ENCODE results near the gene UVRAG.

The UVRAG gene

GRCh38 chr11:75814677-75815344 lies at the start of gene UVRAG:
TSS of gene UVRAG (plus strand) at chr11:75815210. CDS start at chr11:75815408, 198 bp downstream.
- DNase-seq, result peak; percentile 99

GRCh38 chr11:75766443-75767227 lies 48.4 kb upstream of the UVRAG start:
- DNase-seq, result no peak

- DNase-seq, result no peak
Measured at GRCh38 chr11:75767228-75767572, 47.8 kb upstream of the UVRAG start.

GRCh38 chr11:75767793-75768111 lies 47.3 kb upstream of the UVRAG start:
- no peak for DNase-seq

GRCh38 chr11:75768112-75768908 lies 46.7 kb upstream of the UVRAG start, which contains the start of gene DGAT2:
TSS of gene DGAT2 (plus strand) at chr11:75768778. CDS start at chr11:75768992, 214 bp downstream.
- no peak for DNase-seq

- no peak for DNase-seq
Measured at GRCh38 chr11:75768909-75769771, 45.9 kb upstream of the UVRAG start.

- DNase-seq, result no peak
Measured at GRCh38 chr11:75770102-75770501, 44.9 kb upstream of the UVRAG start.

GRCh38 chr11:75771646-75772410 lies 43.2 kb upstream of the UVRAG start:
- DNase-seq, result peak; percentile 87

GRCh38 chr11:75773595-75774353 lies 41.2 kb upstream of the UVRAG start:
- DNase-seq, result no peak

- no peak for DNase-seq
Measured at GRCh38 chr11:75775056-75775455, 40.0 kb upstream of the UVRAG start.

GRCh38 chr11:75776546-75776945 lies 38.5 kb upstream of the UVRAG start:
- DNase-seq, result no peak

GRCh38 chr11:75777461-75778110 lies 37.4 kb upstream of the UVRAG start:
- no peak for DNase-seq

GRCh38 chr11:75778962-75779361 lies 36.0 kb upstream of the UVRAG start:
- no peak for DNase-seq

GRCh38 chr11:75779960-75780359 lies 35.0 kb upstream of the UVRAG start:
- DNase-seq, result no peak

GRCh38 chr11:75780888-75781287 lies 34.1 kb upstream of the UVRAG start:
- no peak for DNase-seq

- no peak for DNase-seq
Measured at GRCh38 chr11:75781296-75781695, 33.7 kb upstream of the UVRAG start.

- DNase-seq, result no peak
Measured at GRCh38 chr11:75781831-75782230, 33.2 kb upstream of the UVRAG start.

- no peak for DNase-seq
Measured at GRCh38 chr11:75782540-75783263, 32.3 kb upstream of the UVRAG start.

- no peak for DNase-seq
Measured at GRCh38 chr11:75783416-75784084, 31.5 kb upstream of the UVRAG start.

Measured in HCEC 1CT (cell line).